Suppressor macrophage treated with lipopolysaccharide for 4 hours (primary cell): ENCODE measurements around the gene R3HDM2.

Source experiments
- DNase-seq: peaks from one replicate; pipeline ENCODE4 v3.0.0-alpha.2; 2020

Gene R3HDM2

GRCh38 chr12:57237932-57238853 is 192.7 kb downstream of the R3HDM2 start:
- DNase-seq: no peak

GRCh38 chr12:57237596-57237931 is 193.3 kb downstream of the R3HDM2 start:
- DNase-seq: no peak

GRCh38 chr12:57236925-57237595 is 193.8 kb downstream of the R3HDM2 start:
- no peak for DNase-seq

- no peak for DNase-seq
Observed at GRCh38 chr12:57236201-57236924, 194.5 kb downstream of the R3HDM2 start.

- DNase-seq: no peak
Observed at GRCh38 chr12:57235728-57236131, 195.1 kb downstream of the R3HDM2 start.

GRCh38 chr12:57235017-57235727 is 195.7 kb downstream of the R3HDM2 start:
- no peak for DNase-seq

- peak; percentile 65 for DNase-seq
Observed at GRCh38 chr12:57234571-57235016, 196.2 kb downstream of the R3HDM2 start.

GRCh38 chr12:57234233-57234570 is 196.6 kb downstream of the R3HDM2 start:
- DNase-seq: no peak

GRCh38 chr12:57233357-57234232 is 197.2 kb downstream of the R3HDM2 start:
- peak; percentile 70 for DNase-seq

GRCh38 chr12:57232156-57232756 is 198.6 kb downstream of the R3HDM2 start:
- DNase-seq: no peak

- DNase-seq: no peak
Observed at GRCh38 chr12:57231276-57232021, 199.4 kb downstream of the R3HDM2 start.

GRCh38 chr12:57230381-57231155 is 200.3 kb downstream of the R3HDM2 start:
- no peak for DNase-seq

GRCh38 chr12:57229634-57230380 is 201.0 kb downstream of the R3HDM2 start, which contains the start of gene SHMT2:
Gene SHMT2, plus strand, starts transcription at chr12:57229711. Its CDS starts 68 bp downstream, at chr12:57229779.
- DNase-seq: peak; percentile 99

GRCh38 chr12:57229046-57229633 is 201.7 kb downstream of the R3HDM2 start:
- no peak for DNase-seq

GRCh38 chr12:57227315-57228115 is 203.3 kb downstream of the R3HDM2 start:
- DNase-seq: no peak

- no peak for DNase-seq
Observed at GRCh38 chr12:57226588-57227314, 204.1 kb downstream of the R3HDM2 start.

- DNase-seq: no peak
Observed at GRCh38 chr12:57225680-57226210, 205.1 kb downstream of the R3HDM2 start.
